Measurements from ENCODE around the gene BPIFB3.

BPIFB3 gene

DNA sequence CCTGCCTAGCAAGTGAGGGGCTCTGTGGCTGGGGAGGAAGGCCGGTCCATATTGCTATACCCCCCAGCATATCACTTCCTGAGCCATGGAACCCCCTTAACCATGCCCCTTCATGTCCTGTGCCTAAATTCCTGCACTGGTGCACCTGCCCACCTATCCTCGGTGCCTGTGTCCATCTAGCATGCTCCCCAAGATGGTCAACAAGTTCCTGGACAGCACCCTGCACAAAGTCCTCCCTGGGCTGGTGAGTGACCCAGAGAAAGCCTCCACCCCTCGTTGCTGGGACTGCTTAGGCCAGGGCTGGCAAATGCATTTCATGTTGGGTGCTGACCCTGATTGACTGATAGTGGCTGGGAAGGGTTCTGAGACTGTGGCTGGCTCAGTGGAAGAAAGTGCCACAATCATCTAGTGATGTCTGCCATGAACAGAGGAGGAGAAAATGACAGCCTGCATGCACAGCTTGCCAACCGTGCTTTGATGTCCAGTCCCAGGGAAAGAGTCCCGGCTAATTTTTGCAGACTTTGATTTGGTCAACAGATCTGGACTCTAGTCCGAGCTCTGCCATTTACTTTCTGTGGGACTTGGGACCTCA, 18.7 kb upstream of the BPIFB3 start:
- H3K4me3 ChIP-seq (ENCODE audit: severe bottlenecking): no peak overlapping the region
- DNase-seq (ENCODE audit: low spot score) (no peak), ATAC-seq (ENCODE audit: low read depth) (no peak)
- no peaks in the 10 kb centered on the region for H3K4me1 ChIP-seq (ENCODE audit: insufficient read depth, poor library complexity, severe bottlenecking)
- TF ChIP-seq, protein P1, sequence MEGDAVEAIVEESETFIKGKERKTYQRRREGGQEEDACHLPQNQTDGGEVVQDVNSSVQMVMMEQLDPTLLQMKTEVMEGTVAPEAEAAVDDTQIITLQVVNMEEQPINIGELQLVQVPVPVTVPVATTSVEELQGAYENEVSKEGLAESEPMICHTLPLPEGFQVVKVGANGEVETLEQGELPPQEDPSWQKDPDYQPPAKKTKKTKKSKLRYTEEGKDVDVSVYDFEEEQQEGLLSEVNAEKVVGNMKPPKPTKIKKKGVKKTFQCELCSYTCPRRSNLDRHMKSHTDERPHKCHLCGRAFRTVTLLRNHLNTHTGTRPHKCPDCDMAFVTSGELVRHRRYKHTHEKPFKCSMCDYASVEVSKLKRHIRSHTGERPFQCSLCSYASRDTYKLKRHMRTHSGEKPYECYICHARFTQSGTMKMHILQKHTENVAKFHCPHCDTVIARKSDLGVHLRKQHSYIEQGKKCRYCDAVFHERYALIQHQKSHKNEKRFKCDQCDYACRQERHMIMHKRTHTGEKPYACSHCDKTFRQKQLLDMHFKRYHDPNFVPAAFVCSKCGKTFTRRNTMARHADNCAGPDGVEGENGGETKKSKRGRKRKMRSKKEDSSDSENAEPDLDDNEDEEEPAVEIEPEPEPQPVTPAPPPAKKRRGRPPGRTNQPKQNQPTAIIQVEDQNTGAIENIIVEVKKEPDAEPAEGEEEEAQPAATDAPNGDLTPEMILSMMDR (IDR thresholded peaks at IDR 0.05; ENCODE audit: poor library complexity, severe bottlenecking): no peak
- H3K36me3 ChIP-seq (ENCODE audit: low read depth): no peaks in the 10 kb centered on the region
- H3K27me3 ChIP-seq (ENCODE audit: insufficient read depth, poor library complexity, severe bottlenecking): peaks cover 6% of the 10 kb centered on the region
- no peak overlapping the region for H3K27ac ChIP-seq (ENCODE audit: poor library complexity, severe bottlenecking)
- H3K9me3 ChIP-seq (ENCODE audit: severe bottlenecking): no peaks in the 10 kb centered on the region

DNA sequence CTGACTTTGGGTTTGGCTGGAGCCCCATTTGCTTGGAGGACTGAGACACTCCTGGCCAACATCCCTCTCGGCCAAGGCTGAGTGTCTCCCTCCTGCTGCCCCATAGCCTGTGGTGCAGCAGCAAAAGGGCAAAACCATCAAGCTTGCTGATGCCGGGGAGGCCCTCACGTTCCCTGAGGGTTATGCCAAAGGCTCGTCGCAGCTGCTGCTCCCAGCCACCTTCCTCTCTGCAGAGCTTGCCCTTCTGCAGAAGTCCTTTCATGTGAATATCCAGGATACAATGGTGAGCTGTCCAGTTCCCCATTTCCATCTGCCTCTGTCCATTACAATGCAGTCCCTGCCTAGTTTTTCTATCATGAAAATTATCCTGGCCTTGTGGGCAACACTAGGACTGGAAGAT, 16.2 kb upstream of the BPIFB3 start:
- no peak for DNase-seq (ENCODE audit: low spot score)
- TF ChIP-seq, protein P1 (IDR thresholded peaks at IDR 0.05; ENCODE audit: poor library complexity, severe bottlenecking): no peak
- H3K4me1 ChIP-seq (ENCODE audit: insufficient read depth, poor library complexity, severe bottlenecking): no peaks in the 10 kb centered on the region
- H3K4me3 ChIP-seq (ENCODE audit: severe bottlenecking): no peak overlapping the region
- no peak for ATAC-seq (ENCODE audit: low read depth)
- no peaks in the 10 kb centered on the region for H3K36me3 ChIP-seq (ENCODE audit: low read depth)
- H3K27me3 ChIP-seq (ENCODE audit: insufficient read depth, poor library complexity, severe bottlenecking): peaks cover 3% of the 10 kb centered on the region
- no peaks in the 10 kb centered on the region for H3K9me3 ChIP-seq (ENCODE audit: severe bottlenecking)
- no peak overlapping the region for H3K27ac ChIP-seq (ENCODE audit: poor library complexity, severe bottlenecking)

DNA sequence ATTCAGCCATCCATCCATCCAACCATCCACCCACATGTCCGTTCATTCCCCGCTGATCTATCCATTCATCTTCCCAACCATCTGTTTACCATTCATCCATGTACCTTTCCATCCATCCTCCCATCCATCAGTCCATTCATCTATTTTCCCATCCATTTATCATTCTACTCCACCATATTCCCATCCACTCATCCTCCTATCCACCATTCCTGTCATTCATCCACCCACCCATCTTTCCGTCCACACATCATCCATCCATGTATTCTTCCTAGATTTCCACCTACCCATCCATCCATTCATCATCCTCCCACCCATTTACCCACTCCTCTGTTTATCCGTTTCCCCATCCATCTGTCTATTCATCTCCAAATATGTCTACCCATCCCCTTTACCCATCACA, 15.5 kb upstream of the BPIFB3 start:
- H3K36me3 ChIP-seq (ENCODE audit: low read depth): no peaks in the 10 kb centered on the region

DNA sequence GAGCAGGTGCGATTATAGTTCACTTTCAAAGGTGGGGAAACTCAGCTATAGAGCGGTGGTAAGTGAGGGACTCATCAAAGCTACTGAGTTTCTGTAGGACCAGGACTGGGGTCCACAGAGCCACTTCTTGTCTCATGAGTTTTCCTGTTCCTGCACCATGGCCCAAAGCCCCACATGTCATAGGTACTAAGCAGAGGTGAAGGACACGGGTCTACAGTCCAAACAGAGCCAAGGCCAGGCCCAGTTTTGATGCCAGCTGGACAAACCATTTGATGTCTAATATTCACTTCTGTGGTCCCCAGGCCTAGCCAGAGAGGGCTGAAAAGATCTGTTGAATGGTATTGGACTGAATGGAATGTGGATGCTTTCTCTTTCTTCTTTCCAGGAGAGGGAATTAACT, 11.3 kb upstream of the BPIFB3 start:
- Histone ChIP-seq H3K27ac (ENCODE audit: poor library complexity, severe bottlenecking) (no peak overlapping the region), H3K9me3 (ENCODE audit: severe bottlenecking) (peaks cover 2% of the 10 kb centered on the region), H3K4me3 (ENCODE audit: severe bottlenecking) (no peak overlapping the region), H3K27me3 (ENCODE audit: insufficient read depth, poor library complexity, severe bottlenecking) (peaks cover 3% of the 10 kb centered on the region), H3K4me1 (ENCODE audit: insufficient read depth, poor library complexity, severe bottlenecking) (no peaks in the 10 kb centered on the region), H3K36me3 (ENCODE audit: low read depth) (no peaks in the 10 kb centered on the region)
- ATAC-seq (ENCODE audit: low read depth): no peak
- TF ChIP-seq, protein P1 (IDR thresholded peaks at IDR 0.05; ENCODE audit: poor library complexity, severe bottlenecking): no peak
- no peak for DNase-seq (ENCODE audit: low spot score)

More for the DNA sequence above, 15.5 kb upstream of the BPIFB3 start:
- no peak overlapping the region for H3K4me3 ChIP-seq (ENCODE audit: severe bottlenecking)
- H3K9me3 ChIP-seq (ENCODE audit: severe bottlenecking): no peaks in the 10 kb centered on the region
- TF ChIP-seq, protein P1 (IDR thresholded peaks at IDR 0.05; ENCODE audit: poor library complexity, severe bottlenecking): no peak
- no peaks in the 10 kb centered on the region for H3K4me1 ChIP-seq (ENCODE audit: insufficient read depth, poor library complexity, severe bottlenecking)
- ATAC-seq (ENCODE audit: low read depth) (no peak), DNase-seq (ENCODE audit: low spot score) (no peak)
- H3K27ac ChIP-seq (ENCODE audit: poor library complexity, severe bottlenecking): no peak overlapping the region
- H3K27me3 ChIP-seq (ENCODE audit: insufficient read depth, poor library complexity, severe bottlenecking): peaks cover 3% of the 10 kb centered on the region

DNA sequence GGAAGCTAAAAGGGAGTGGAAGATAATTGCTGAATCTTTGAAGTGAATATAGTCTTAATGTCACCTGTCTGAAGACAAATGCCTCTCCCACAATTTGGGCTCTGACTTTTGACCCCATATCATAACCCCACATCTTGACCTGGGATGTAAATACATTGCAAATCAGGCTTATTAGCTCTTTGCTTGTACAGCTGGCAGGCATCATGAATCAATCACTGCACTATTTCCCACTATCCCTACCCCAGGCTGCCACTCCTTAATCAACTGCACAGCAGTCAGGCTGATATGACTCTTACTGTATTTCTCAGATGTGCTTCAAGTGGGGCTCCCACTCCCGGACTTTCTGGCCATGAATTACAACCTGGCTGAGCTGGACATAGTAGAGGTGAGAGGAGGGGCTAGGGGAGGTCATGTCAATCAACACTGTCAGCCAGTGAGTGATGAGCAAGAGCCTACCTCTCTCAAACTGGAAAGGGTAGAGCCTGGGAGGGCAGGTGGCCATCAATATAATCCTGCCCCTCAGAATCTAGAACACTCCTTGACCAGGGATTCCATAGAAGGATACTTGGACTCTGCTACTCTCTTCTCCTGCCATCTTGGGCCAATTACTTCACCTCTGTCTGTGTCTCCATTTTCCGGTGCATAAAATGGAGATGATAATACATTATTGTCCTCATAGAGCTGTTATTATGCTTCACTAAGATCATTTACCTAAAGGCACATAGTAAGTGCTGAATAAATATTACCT, 10.5 kb upstream of the BPIFB3 start:
- H3K36me3 ChIP-seq (ENCODE audit: low read depth): no peaks in the 10 kb centered on the region
- no peak overlapping the region for H3K27ac ChIP-seq (ENCODE audit: poor library complexity, severe bottlenecking)
- H3K9me3 ChIP-seq (ENCODE audit: severe bottlenecking): peaks cover 2% of the 10 kb centered on the region
- peaks cover 3% of the 10 kb centered on the region for H3K27me3 ChIP-seq (ENCODE audit: insufficient read depth, poor library complexity, severe bottlenecking)
- no peak; the same call in 2 of the 3 replicates for ATAC-seq (ENCODE audit: low read depth)
- H3K4me3 ChIP-seq (ENCODE audit: severe bottlenecking): no peak overlapping the region
- no peaks in the 10 kb centered on the region for H3K4me1 ChIP-seq (ENCODE audit: insufficient read depth, poor library complexity, severe bottlenecking)
- TF ChIP-seq, protein P1 (IDR thresholded peaks at IDR 0.05; ENCODE audit: poor library complexity, severe bottlenecking): no peak
- DNase-seq (ENCODE audit: low spot score): no peak
